ENCODE results near the gene RGCC. TPM values are rescaled to one million over a fixed set of nuclear protein-coding genes. Genes with fewer than 3 reads are reported as not detected.

RGCC gene
- total RNA-seq, 1 experiment from 2014 or later = not detected

- H4K8ac ChIP-seq (replicated peaks; ENCODE audit: insufficient read length, low read depth, low read length) = no peak overlapping the region
- H3K14ac ChIP-seq (ENCODE audit: insufficient read depth, low read length) = no peak overlapping the region
- H2BK20ac ChIP-seq (ENCODE audit: low read depth, low read length, poor library complexity, severe bottlenecking) = no peak overlapping the region
- Mint-ChIP-seq H3K4me3 (no peak overlapping the region), H3K36me3 (ENCODE audit: insufficient read depth in 1 of 3, low read depth in 3 of 3) (no peaks in the 10 kb centered on the region; a peak in 1 of 7 replicates), H3K9me3 (peaks cover 2 to 6% of the 10 kb centered on the region in 2 experiments; a peak in 4 of 5 replicates), H3K27me3 (ENCODE audit: low read depth) (peaks cover 1% of the 10 kb centered on the region), H3K4me1 (no peaks in the 10 kb centered on the region), H3K27ac (no peak overlapping the region)
- no peaks in the 10 kb centered on the region for H3K4me1 ChIP-seq (ENCODE audit: insufficient read depth, low read length)
- no peak overlapping the region for H3K56ac ChIP-seq (ENCODE audit: insufficient read length, low read depth, low read length)
- DNase-seq = no peak
- no peaks in the 10 kb centered on the region for H3K79me2 ChIP-seq (ENCODE audit: insufficient read depth, low read length)
- WGBS (ENCODE audit: extremely low coverage, insufficient read length, low lambda C conversion rate) = no CpG with 5 or more reads among the region's 5 CpGs
- H2AFZ ChIP-seq (ENCODE audit: low read length) = no peak overlapping the region
- no peaks in the 10 kb centered on the region for H3K9me3 ChIP-seq (ENCODE audit: control insufficient read depth, low read depth, low read length)
- H3K18ac ChIP-seq (ENCODE audit: insufficient read length, low read depth, low read length) = no peak overlapping the region
- no peak overlapping the region for H3K27ac ChIP-seq (ENCODE audit: insufficient read length, low read depth, low read length)
- H4K5ac ChIP-seq (ENCODE audit: insufficient read length, low read depth, low read length) = no peak overlapping the region
- no peaks in the 10 kb centered on the region for H3K23me2 ChIP-seq (ENCODE audit: insufficient read length, low read depth, low read length, poor library complexity, severe bottlenecking)
- no peak overlapping the region for H3K23ac ChIP-seq (ENCODE audit: insufficient read length, low read depth, low read length)
- no peak overlapping the region for H2AK5ac ChIP-seq (ENCODE audit: insufficient read length, low read length)
- no peak for TF ChIP-seq CTCF (conservative IDR thresholded peaks at IDR 0.05)
- no peak overlapping the region for H2BK15ac ChIP-seq (ENCODE audit: low read depth, low read length)
- H4K91ac ChIP-seq (ENCODE audit: insufficient read length, low read depth, low read length) = no peak overlapping the region
- H2BK12ac ChIP-seq (ENCODE audit: insufficient read length, low read depth, low read length) = no peak overlapping the region
- no peak overlapping the region for H2BK120ac ChIP-seq (ENCODE audit: low read depth, low read length, poor library complexity, severe bottlenecking)
- no peak overlapping the region for H3T11ph ChIP-seq (ENCODE audit: low read length)
- no peaks in the 10 kb centered on the region for H3K27me3 ChIP-seq (ENCODE audit: insufficient read depth, low read length)
- no peaks in the 10 kb centered on the region for H3K79me1 ChIP-seq (ENCODE audit: insufficient read depth, low read depth, low read length, poor library complexity, severe bottlenecking)
- H4K20me1 ChIP-seq (ENCODE audit: control insufficient read depth, insufficient read depth, insufficient read length) = no peaks in the 10 kb centered on the region
- no peak overlapping the region for H2BK5ac ChIP-seq (ENCODE audit: insufficient read length, low read length)
- H3K4me2 ChIP-seq (ENCODE audit: insufficient read depth, insufficient read length, low read length) = no peak overlapping the region
- H3K9ac ChIP-seq (ENCODE audit: extremely low read depth, insufficient read length, low read length) = no peak overlapping the region
- H3K4ac ChIP-seq (ENCODE audit: low read depth, low read length) = no peak overlapping the region
These were observed 44.7 kb downstream of the RGCC start for GRCh38 chr13:41502031-41502430.

Measured in H9 (cell line).